SK-N-SH (cell line): ENCODE results near the gene POU6F1. TPM values are rescaled to one million over a fixed set of nuclear protein-coding genes. Genes with fewer than 3 reads are reported as not detected.
A peak's percentile ranks its signal among the peaks of the same experiment; 100 is the strongest.

Experiments used
- CTCF ChIA-PET: fragments of 300-600, 350-600 bp; formaldehyde crosslinking; extraction: SDS; loops from one replicate; lab custom pipeline; 2021; lab: Yijun Ruan, JAX
- POLR2A ChIA-PET: fragments of 350-600 bp; sonication (Branson Sonifier 250); formaldehyde crosslinking; extraction: SDS; loops from one replicate; lab custom pipeline; 2020; ENCODE audit warnings: antibody characterized with exemption, inconsistent platforms; lab: Yijun Ruan, JAX
- DNase-seq: peaks from one replicate; pipeline ENCODE4 v3.0.0; 2012
- H2AFZ ChIP-seq: fragments of 200-600 bp; sonication (generic); 2 replicates; pipeline ENCODE4 v1.8.1; 2016; ENCODE audit warnings: antibody characterized with exemption, mild to moderate bottlenecking, low read depth
- H3F3A ChIP-seq: fragments of 200-600 bp; sonication (generic); replicated peaks from 2 replicates; pipeline ENCODE3; 2016; ENCODE audit warnings: antibody characterized with exemption, mild to moderate bottlenecking; ENCODE audit not compliant: insufficient read depth
- H3K27ac ChIP-seq, 2 experiments: fragments of 200-500 bp in 1 of 2; fragments of 200-600 bp in 1 of 2; sonication (Bioruptor generic) in 1 of 2; sonication (generic), shearing (Covaris generic) in 1 of 2; 2 replicates each; pipeline versions ENCODE4 v1.5.1 to v1.6.1; 2014 to 2016; ENCODE audit warnings: low read depth in 2 of 2, inconsistent platforms in 1 of 2, low read length in 1 of 2, mild to moderate bottlenecking in 1 of 2, mixed read lengths in 1 of 2
- H3K27me3 ChIP-seq: fragments of 200-600 bp; sonication (generic), shearing (Covaris generic); 2 replicates; pipeline ENCODE4 v1.6.1; 2016; ENCODE audit warnings: mixed run types; ENCODE audit not compliant: insufficient read depth
- H3K36me3 ChIP-seq, 2 experiments: fragments of 200-500 bp in 1 of 2; fragments of 200-600 bp in 1 of 2; sonication (Bioruptor generic) in 1 of 2; sonication (generic) in 1 of 2; replicated peaks in 1 of 2; 2 replicates each; pipeline versions ENCODE3 to v1.5.1; 2014 to 2016; ENCODE audit warnings: low read length in 1 of 2, mild to moderate bottlenecking in 1 of 2; ENCODE audit not compliant: insufficient read depth in 2 of 2, control insufficient read depth in 1 of 2
- H3K4me1 ChIP-seq, 2 experiments: fragments of 200-500 bp in 1 of 2; fragments of 200-600 bp in 1 of 2; sonication (Bioruptor generic) in 1 of 2; sonication (generic), shearing (Covaris generic) in 1 of 2; 2 replicates each; pipeline versions ENCODE4 v1.5.1 to v1.6.1; 2014 to 2016; ENCODE audit warnings: low read depth in 1 of 2, low read length in 1 of 2, mixed run types in 1 of 2; ENCODE audit not compliant: insufficient read depth in 2 of 2, control insufficient read depth in 1 of 2
- H3K4me2 ChIP-seq: fragments of 200-600 bp; sonication (generic), shearing (Covaris generic); 2 replicates; pipeline ENCODE4 v1.6.1; 2017; ENCODE audit warnings: mixed run types
- H3K4me3 ChIP-seq, 2 experiments: fragments of 200-500 bp in 1 of 2; fragments of 200-600 bp in 1 of 2; sonication (Bioruptor generic) in 1 of 2; sonication (generic), shearing (Covaris generic) in 1 of 2; 2 replicates each; pipeline versions ENCODE4 v1.5.1 to v1.8.1; 2014 to 2016; ENCODE audit warnings: low read depth in 2 of 2, inconsistent platforms in 1 of 2, low read length in 1 of 2, mild to moderate bottlenecking in 1 of 2, mixed read lengths in 1 of 2, moderate library complexity in 1 of 2
- H3K79me2 ChIP-seq: fragments of 200-600 bp; sonication (generic); 2 replicates; pipeline ENCODE4 v1.8.1; 2017; ENCODE audit warnings: mild to moderate bottlenecking; ENCODE audit not compliant: insufficient read depth
- H3K9ac ChIP-seq: fragments of 200-600 bp; sonication (generic); 2 replicates; pipeline ENCODE4 v1.6.1; 2017; ENCODE audit warnings: mixed run types
- H3K9me2 ChIP-seq: fragments of 200-600 bp; sonication (generic); 2 replicates; pipeline ENCODE4 v1.6.1; 2017; ENCODE audit warnings: mixed run types
- H3K9me3 ChIP-seq: fragments of 200-600 bp; sonication (generic); 2 replicates; pipeline ENCODE4 v1.6.1; 2017; ENCODE audit warnings: mixed run types, mild to moderate bottlenecking, moderate library complexity
- H4K20me1 ChIP-seq: fragments of 200-600 bp; sonication (generic); 2 replicates; pipeline ENCODE4 v1.6.1; 2017; ENCODE audit warnings: mild to moderate bottlenecking, mixed run types; ENCODE audit not compliant: insufficient read depth
- CHD2 ChIP-seq: fragments of 150-350 bp; IDR thresholded peaks from 2 replicates; pipeline ENCODE4 v1.6.1; 2018; ENCODE audit warnings: low read length; ENCODE audit not compliant: partially characterized antibody
- ELF1 ChIP-seq: IDR thresholded peaks from 2 replicates; pipeline ENCODE4 v1.4.0; 2012
- EP300 ChIP-seq, 2 experiments: IDR thresholded peaks; 2 replicates each; pipeline versions ENCODE4 v1.4.0 to v1.6.1; 2012; ENCODE audit warnings: borderline replicate concordance in 1 of 2, low read depth in 1 of 2, low read length in 1 of 2
- FOSL2 ChIP-seq: IDR thresholded peaks from 2 replicates; pipeline ENCODE4 v1.4.0; 2012; ENCODE audit warnings: low read depth, mild to moderate bottlenecking, moderate library complexity, borderline replicate concordance
- FOXJ3 ChIP-seq: sonication (generic); formaldehyde crosslinking; IDR thresholded peaks from 2 replicates; pipeline ENCODE4 v1.5.1; 2020; ENCODE audit warnings: mild to moderate bottlenecking, missing genetic modification reagents
- FOXM1 ChIP-seq: IDR thresholded peaks from 2 replicates; pipeline ENCODE4 v1.4.0; 2012; ENCODE audit warnings: low read depth, mild to moderate bottlenecking
- GABPA ChIP-seq: IDR thresholded peaks from 2 replicates; pipeline ENCODE4 v1.4.0; 2012; ENCODE audit warnings: low read depth, mild to moderate bottlenecking
- GATA2 ChIP-seq: sonication (generic); formaldehyde crosslinking; IDR thresholded peaks from 2 replicates; pipeline ENCODE4 v1.5.0; 2020; ENCODE audit warnings: mild to moderate bottlenecking, missing genetic modification reagents
- JUND ChIP-seq: IDR thresholded peaks from 2 replicates; pipeline ENCODE4 v1.4.0; 2012
- MEF2A ChIP-seq: IDR thresholded peaks from 2 replicates; pipeline ENCODE4 v1.4.0; 2012; ENCODE audit warnings: low read depth, borderline replicate concordance
- MXI1 ChIP-seq: IDR thresholded peaks from 2 replicates; pipeline ENCODE4 v1.6.1; 2012; ENCODE audit warnings: mild to moderate bottlenecking, low read depth, low read length, improper control_type of control experiment
- NRF1 ChIP-seq: IDR thresholded peaks from 2 replicates; pipeline ENCODE4 v1.6.1; 2012; ENCODE audit warnings: low read depth, mild to moderate bottlenecking, low read length
- POLR2AphosphoS5 ChIP-seq: IDR thresholded peaks from 2 replicates; pipeline ENCODE4 v1.6.1; 2012; ENCODE audit warnings: low read depth, low read length
- SIN3A ChIP-seq: IDR thresholded peaks from 2 replicates; pipeline ENCODE4 v1.6.1; 2012; ENCODE audit warnings: low read depth, mild to moderate bottlenecking, low read length, moderate library complexity, borderline replicate concordance
- TAF1 ChIP-seq: IDR thresholded peaks from 2 replicates; pipeline ENCODE4 v1.6.1; 2012; ENCODE audit warnings: low read depth, mild to moderate bottlenecking, low read length, moderate library complexity, borderline replicate concordance
- USF1 ChIP-seq: IDR thresholded peaks from 2 replicates; pipeline ENCODE4 v1.4.0; 2012; ENCODE audit warnings: low read depth, borderline replicate concordance
- USF2 ChIP-seq: fragments of 150-350 bp; IDR thresholded peaks from 2 replicates; pipeline ENCODE4 v1.6.1; 2017; ENCODE audit warnings: antibody characterized with exemption, low read length, low read depth, borderline replicate concordance
- YY1 ChIP-seq: IDR thresholded peaks from 2 replicates; pipeline ENCODE4 v1.4.0; 2012; ENCODE audit warnings: low read depth, mild to moderate bottlenecking
- WGBS: methylation state at CpG from one replicate; pipeline ENCODE4 v1.1.6; 2017; ENCODE audit warnings: low lambda C conversion rate; 5-methylcytosine and 5-hydroxymethylcytosine counted together
- polyA plus RNA-seq, 3 experiments: library from polyadenylated mRNA; depleted of rRNA; stranded (reverse); fragments of >200 nt; gene quantifications; 2 replicates each; pipeline ENCODE4 v1.2.3, GENCODE V29; 2012

The POU6F1 gene
- polyA plus RNA-seq, 1 of the 3 experiments (the other 2 are of a cell fraction): 1.9 TPM

GRCh38 chr12:51242120-51242519 lies 24.3 kb upstream of the POU6F1 start:
- DNase-seq: no peak
- CTCF ChIA-PET: interaction anchor here (1.0 to 3.2 kb wide), 3 partner anchors 10 to 27 kb away, joined by 3 to 14 read pairs (median 3); no protein-coding TSS in a partner anchor
- Histone ChIP-seq H3K4me1 (peaks cover 11 to 12% of the 10 kb centered on the region in 2 experiments; a peak in 2 of 4 replicates), H3K9me2 (no peaks in the 10 kb centered on the region)
- TF ChIP-seq GATA2 (CRISPR knock-in tag): no peak
- TF ChIP-seq, all 33 proteins: peak for 0
- Histone ChIP-seq H2AFZ (no peak overlapping the region), H3F3A (peaks cover 15% of the 10 kb centered on the region), H3K36me3 (peaks cover 43 to 50% of the 10 kb centered on the region in 2 experiments), H3K27ac (no peak overlapping the region), H3K9ac (no peak overlapping the region), H3K4me3 (no peak overlapping the region), H3K9me3 (no peaks in the 10 kb centered on the region), H4K20me1 (peaks cover 5% of the 10 kb centered on the region; the same call in 1 of the 2 replicates), H3K79me2 (peaks cover 44% of the 10 kb centered on the region), H3K4me2 (no peak overlapping the region), H3K27me3 (no peaks in the 10 kb centered on the region)
- POLR2A ChIA-PET: interaction anchor here (0.9 kb wide), 1 partner anchor 11 kb away, joined by 4 read pairs; no protein-coding TSS in a partner anchor
- 94% methylated on average over 7 of the region's 7 CpGs for WGBS

GRCh38 chr12:51240971-51241370 lies 23.1 kb upstream of the POU6F1 start:
- no peak for DNase-seq
- H3K27me3 ChIP-seq: no peaks in the 10 kb centered on the region
- peaks cover 3 to 11% of the 10 kb centered on the region in 2 experiments; a peak in 2 of 4 replicates for H3K4me1 ChIP-seq
- H3K9ac ChIP-seq: no peak overlapping the region
- TF ChIP-seq SIN3A: no peak
- no peak; the same call in 1 of the 2 replicates for TF ChIP-seq JUND
- TF ChIP-seq ELF1: no peak
- TF ChIP-seq FOSL2: no peak
- no peaks in the 10 kb centered on the region for H3K9me3 ChIP-seq
- H3K79me2 ChIP-seq: peaks cover 44% of the 10 kb centered on the region
- peaks cover 43 to 50% of the 10 kb centered on the region in 2 experiments for H3K36me3 ChIP-seq
- no peak overlapping the region for H2AFZ ChIP-seq
- H3K4me3 ChIP-seq: no peak overlapping the region
- H3F3A ChIP-seq: peaks cover 15% of the 10 kb centered on the region
- WGBS: 86% methylated on average over 2 of the region's 2 CpGs
- peak overlapping the region in 1 of 2 experiments; percentile 37; a peak in 1 of 4 replicates for H3K27ac ChIP-seq
- ChIA-PET CTCF (interaction anchor here (3.2 to 3.6 kb wide), 2 partner anchors 11 to 24 kb away, joined by 14 to 15 read pairs; partner anchors contain the start of gene POU6F1), POLR2A (no interaction called here)
- 0 out of 2 replicates have a peak overlapping the region, but pooled peaks have one; percentile 3 for H3K4me2 ChIP-seq
- H3K9me2 ChIP-seq: no peaks in the 10 kb centered on the region
- H4K20me1 ChIP-seq: peaks cover 5% of the 10 kb centered on the region; the same call in 1 of the 2 replicates

- H3K9ac ChIP-seq: peak within 1 kb of the TSS; percentile 100
- H3K4me3 ChIP-seq: peak within 1 kb of the TSS; percentile 90 to 95
- peaks cover 8% of the 10 kb centered on the region for H3F3A ChIP-seq
- H3K9me3 ChIP-seq: no peaks in the 10 kb centered on the region
- ChIA-PET POLR2A (interaction anchor here (0.6 to 1.7 kb wide), 5 partner anchors 20 to 390 kb away, joined by 3 to 13 read pairs (median 4); partner anchors contain the start of genes CSRNP2, POU6F1 and SMAGP), CTCF (interaction anchor here (0.7 to 3.6 kb wide), 5 partner anchors 14 to 198 kb away, joined by 3 to 15 read pairs (median 4); partner anchors contain the start of gene POU6F1)
- H2AFZ ChIP-seq: peak within 1 kb of the TSS; percentile 92
- peaks cover 32 to 35% of the 10 kb centered on the region in 2 experiments for H3K36me3 ChIP-seq
- H3K9me2 ChIP-seq: no peaks in the 10 kb centered on the region
- no peaks in the 10 kb centered on the region for H3K27me3 ChIP-seq
- peak within 1 kb of the TSS; percentile 95 for H3K4me2 ChIP-seq
- DNase-seq: peak; percentile 96
- peak within 1 kb of the TSS; percentile 96 to 98 for H3K27ac ChIP-seq
- WGBS: under 1% methylated on average over 46 of the region's 70 CpGs
- peaks cover 3 to 11% of the 10 kb centered on the region in 2 experiments; a peak in 2 of 4 replicates for H3K4me1 ChIP-seq
- peaks cover 31% of the 10 kb centered on the region for H3K79me2 ChIP-seq
- H4K20me1 ChIP-seq: peaks cover 5% of the 10 kb centered on the region; the same call in 1 of the 2 replicates
- TF ChIP-seq SIN3A (peak; percentile 14; the same call in 1 of the 2 replicates), EP300 (IDR thresholded peaks at IDR 0.05; ENCODE audit: borderline replicate concordance in 1 of 2, low read depth in 1 of 2, low read length in 1 of 2) (no peak), CHD2 (peak; percentile 86), TAF1 (peak; percentile 67), FOXJ3 (CRISPR knock-in tag) (no peak), USF2 (peak; percentile 81), GABPA (peak; percentile 73), YY1 (0 out of 2 replicates have a peak, but pooled peaks have one; percentile 25), NRF1 (0 out of 2 replicates have a peak, but pooled peaks have one; percentile 12), USF1 (peak; percentile 96), MEF2A (no peak), FOXM1 (no peak), MXI1 (no peak; the same call in 1 of the 2 replicates), POLR2AphosphoS5 (peak; percentile 72)
These were observed 20.9 kb upstream of the POU6F1 start, which contains the start of gene DAZAP2 for GRCh38 chr12:51238510-51239334. Gene DAZAP2, plus strand, starts transcription at chr12:51238826. Its CDS starts 82 bp downstream, at chr12:51238908.
